Stomach (tissue), 9 donors: ENCODE measurements around the gene PRM2. TPM values are rescaled to one million over a fixed set of nuclear protein-coding genes. Genes with fewer than 3 reads are reported as not detected.
A peak's percentile ranks its signal among the peaks of the same experiment; 100 is the strongest.

Experiments
- DNase-seq, 2 donors: peaks; one replicate each; pipeline versions ENCODE4 v3.0.0 to v3.0.0-alpha.2; 2013 to 2019
- H3K27ac ChIP-seq, 5 donors: fragments of 200-600 bp in 4 of 5; sonication (generic) in 4 of 5; one replicate each; pipeline ENCODE4 v1.5.1; 2013 to 2019; ENCODE audit warnings: mild to moderate bottlenecking in 1 of 5, moderate library complexity in 1 of 5
- H3K27me3 ChIP-seq, 3 donors: fragments of 200-600 bp; sonication (generic); one replicate each; pipeline ENCODE4 v1.5.1; 2017 to 2019; ENCODE audit warnings: mixed run types in 1 of 3
- H3K36me3 ChIP-seq, 4 donors: fragments of 200-600 bp; sonication (generic); 1 replicate in 3 of 4; 2 replicates in 1 of 4; pipeline ENCODE4 v1.5.1; 2016 to 2019
- H3K4me1 ChIP-seq, 4 donors: fragments of 200-600 bp; sonication (generic); one replicate each; pipeline ENCODE4 v1.5.1; 2016 to 2019
- H3K4me3 ChIP-seq, 4 donors: fragments of 200-600 bp; sonication (generic) in 3 of 4; one replicate each; pipeline ENCODE4 v1.5.1; 2016 to 2019; ENCODE audit warnings: mild to moderate bottlenecking in 1 of 4
- H3K9me3 ChIP-seq, 4 donors: fragments of 200-600 bp; sonication (generic); one replicate each; pipeline ENCODE4 v1.5.1; 2016 to 2019
- CTCF ChIP-seq, 7 experiments: fragments of 450-650 bp in 4 of 7; fragments of 200-600 bp in 3 of 7; sonication (generic) in 3 of 7; IDR thresholded peaks; one replicate each; pipeline ENCODE4 v1.5.1; 2016 to 2019; ENCODE audit warnings: antibody characterized with exemption in 7 of 7, control low read depth in 2 of 7, mild to moderate bottlenecking in 1 of 7
- EP300 ChIP-seq: sonication (generic); formaldehyde crosslinking; IDR thresholded peaks from one replicate; pipeline ENCODE4 v1.6.1; 2017; ENCODE audit warnings: antibody characterized with exemption
- POLR2A ChIP-seq, 4 donors: fragments of 450-650 bp; IDR thresholded peaks; one replicate each; pipeline ENCODE4 v1.6.1; 2016; ENCODE audit warnings: antibody characterized with exemption in 4 of 4, control low read depth in 2 of 4, mild to moderate bottlenecking in 1 of 4, moderate library complexity in 1 of 4
- POLR2AphosphoS5 ChIP-seq, 3 donors: sonication (generic); formaldehyde crosslinking; IDR thresholded peaks; one replicate each; pipeline ENCODE4 v1.6.1; 2016; ENCODE audit warnings: antibody characterized with exemption in 3 of 3
- WGBS, 5 donors: extraction: QIAGEN DNeasy Blood & Tissue Kit in 3 of 5; methylation state at CpG; one replicate each; pipeline versions ENCODE4 v1.1.5 to v1.1.7; 2013 to 2018; 5-methylcytosine and 5-hydroxymethylcytosine counted together
- intact Hi-C: fragments of 100-400 bp; cut with DNase I; formaldehyde crosslinking; loops from one replicate; pipeline ENCODE4 v1.15.1; 2023; ENCODE audit warnings: low total_unique reads
- polyA plus RNA-seq, 3 donors: library from polyadenylated mRNA; stranded (reverse); fragments of 200-250 nt; gene quantifications; one replicate each; pipeline ENCODE4 v1.2.3, GENCODE V29; 2013
- total RNA-seq, 5 donors: library from RNA; depleted of rRNA; stranded (reverse); fragments of >200 nt; gene quantifications; one replicate each; pipeline versions ENCODE4 v1.1.0 to v1.2.3, GENCODE V29; 2014 to 2016
- donor health status: healthy with polysubstance abuse.
- donor health status: Bipolar disorder and iron deficiency.
- donor health status: healthy.

The PRM2 gene
- total and polyA plus RNA-seq, 8 donors, result not detected

- WGBS, 5 donors, result 77 to 87% (median 78%) methylated on average over 10 of the region's 10 CpGs
- no peaks in the 10 kb centered on the region for H3K27me3 ChIP-seq
- H3K4me3 ChIP-seq, result peak overlapping the region in 1 of 4 donors; percentile 4
- no peak for DNase-seq
- H3K4me1 ChIP-seq, result peaks cover 0 to 18% (median 8%) of the 10 kb centered on the region in 4 donors
- peak overlapping the region in 1 of 5 donors; percentile 13 for H3K27ac ChIP-seq
- no peaks in the 10 kb centered on the region for H3K36me3 ChIP-seq
- TF ChIP-seq POLR2A (IDR thresholded peaks at IDR 0.05) (no peak), CTCF (IDR thresholded peaks at IDR 0.05) (no peak), EP300 (no peak), POLR2AphosphoS5 (IDR thresholded peaks at IDR 0.05) (no peak)
- intact Hi-C loops, result no loop called here
- H3K9me3 ChIP-seq, result no peaks in the 10 kb centered on the region
Observed at GRCh38 chr16:11239644-11240632, 36.3 kb downstream of the PRM2 start.

DNA sequence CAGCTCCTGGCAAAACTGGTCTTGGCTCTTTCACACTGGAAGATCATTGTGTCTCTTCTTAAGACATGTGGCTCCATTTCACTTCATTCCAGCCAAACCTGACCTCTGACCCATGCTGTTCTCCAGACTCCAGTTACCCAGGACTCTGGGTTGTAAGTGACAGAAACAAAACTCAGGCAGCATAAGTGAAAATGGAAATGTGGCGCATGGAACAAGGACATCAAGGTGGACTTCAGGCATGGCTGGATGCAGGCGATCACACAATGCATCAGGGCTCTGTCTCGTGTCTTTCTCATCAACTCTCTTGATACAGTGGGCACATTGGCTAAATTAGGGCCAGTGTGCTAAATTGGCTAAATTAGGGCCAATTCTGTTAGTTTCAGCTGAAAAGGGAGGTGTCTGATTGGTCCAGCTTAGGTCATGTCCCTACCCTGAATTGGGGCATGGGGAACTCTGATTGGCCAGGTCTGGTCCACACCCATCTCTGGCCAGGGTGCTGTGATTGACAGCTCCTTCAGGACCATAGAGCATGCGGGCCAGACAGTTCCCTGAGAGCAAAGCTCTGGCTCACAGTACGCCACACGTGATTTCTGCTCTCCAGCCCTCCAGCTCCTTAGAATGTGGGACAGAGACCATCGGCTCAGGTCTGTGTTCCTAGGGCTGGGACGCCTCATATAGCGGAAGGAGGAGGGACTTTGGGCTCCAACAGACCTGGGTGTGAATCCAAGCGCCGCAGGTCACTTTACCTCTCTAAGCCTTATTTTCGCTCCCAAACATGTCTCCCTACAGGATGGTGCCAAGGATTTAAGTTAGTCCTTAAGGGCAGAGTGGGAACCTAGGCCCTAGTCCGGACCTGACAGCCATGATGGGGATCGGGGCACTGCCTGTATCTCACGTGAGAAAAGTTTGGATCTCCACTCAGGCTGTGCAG lies 37.7 kb downstream of the PRM2 start:
- no peaks in the 10 kb centered on the region for H3K9me3 ChIP-seq
- H3K36me3 ChIP-seq, result no peaks in the 10 kb centered on the region
- H3K27ac ChIP-seq, result no peak overlapping the region
- no peaks in the 10 kb centered on the region for H3K27me3 ChIP-seq
- TF ChIP-seq POLR2AphosphoS5 (IDR thresholded peaks at IDR 0.05) (no peak), CTCF (IDR thresholded peaks at IDR 0.05) (no peak), POLR2A (IDR thresholded peaks at IDR 0.05) (no peak), EP300 (no peak)
- H3K4me1 ChIP-seq, result peaks cover 0 to 19% (median 8%) of the 10 kb centered on the region in 4 donors
- 93 to 98% (median 96%) methylated on average over 14 to 15 of the region's 15 CpGs for WGBS, 5 donors
- DNase-seq, result no peak
- intact Hi-C loops, result no loop called here
- H3K4me3 ChIP-seq, result no peak overlapping the region

DNA sequence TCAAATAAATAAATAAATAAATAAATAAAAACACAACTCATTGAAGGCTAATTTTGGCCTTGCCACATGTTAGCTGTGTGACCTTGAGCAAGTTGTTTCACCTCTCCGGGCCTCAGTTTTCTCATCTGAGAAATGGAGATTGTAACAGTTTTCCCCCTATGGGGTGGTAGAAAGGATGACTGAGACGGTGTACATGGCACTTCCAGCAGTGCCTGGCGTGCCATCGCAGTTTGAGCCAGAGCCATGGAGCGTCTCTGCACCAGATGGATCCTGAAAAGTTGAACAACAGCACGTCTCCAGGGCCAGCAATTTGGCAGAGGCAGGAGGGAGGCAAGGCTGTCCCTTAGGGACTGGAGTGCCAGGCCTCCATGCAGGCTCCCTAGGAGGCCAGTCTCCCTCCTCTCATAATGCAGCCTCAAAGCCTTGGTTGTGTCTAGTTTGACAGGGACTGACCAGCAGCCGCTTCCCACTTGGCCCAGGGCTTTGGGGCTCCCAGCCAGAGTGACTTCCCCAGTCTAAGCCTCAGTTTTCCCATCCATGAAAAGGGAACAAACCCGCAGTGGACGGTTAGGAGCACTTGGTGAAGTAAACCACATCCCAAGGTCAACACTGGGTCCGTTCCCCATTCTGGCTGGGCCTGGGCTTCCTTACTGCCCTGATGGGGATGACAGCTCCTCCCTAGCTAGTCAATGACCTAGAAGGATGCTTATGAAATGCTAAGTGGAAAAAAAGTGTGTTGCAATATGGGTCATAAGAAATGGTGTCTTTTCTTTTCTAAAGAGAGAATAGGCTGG lies 39.6 kb downstream of the PRM2 start:
- intact Hi-C loops, result no loop called here
- H3K4me3 ChIP-seq, result no peak overlapping the region
- H3K36me3 ChIP-seq, result no peaks in the 10 kb centered on the region
- TF ChIP-seq EP300 (no peak), CTCF (IDR thresholded peaks at IDR 0.05) (no peak), POLR2AphosphoS5 (IDR thresholded peaks at IDR 0.05) (no peak), POLR2A (IDR thresholded peaks at IDR 0.05) (no peak)
- H3K27ac ChIP-seq, result no peak overlapping the region
- WGBS, 5 donors, result 80 to 89% (median 87%) methylated on average over 9 to 10 of the region's 10 CpGs
- no peak for DNase-seq
- H3K9me3 ChIP-seq, result no peaks in the 10 kb centered on the region
- no peaks in the 10 kb centered on the region for H3K27me3 ChIP-seq
- H3K4me1 ChIP-seq, result peaks cover 8 to 30% (median 18%) of the 10 kb centered on the region in 4 donors

DNA sequence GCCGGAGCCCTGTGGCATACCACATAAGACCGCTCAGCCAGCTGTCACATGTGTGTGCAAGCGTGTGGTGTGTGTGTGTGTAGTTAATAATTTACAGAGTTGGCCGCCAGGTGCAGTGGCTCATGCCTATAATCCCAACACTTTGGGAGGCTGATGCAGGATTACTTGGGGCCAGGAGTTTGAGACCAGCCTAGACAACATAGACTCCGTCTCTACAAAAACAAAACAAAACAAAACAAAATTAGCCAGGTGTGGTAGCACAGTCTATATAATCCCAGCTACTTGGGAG lies 40.6 kb downstream of the PRM2 start:
- peak; percentile 64 to 78 for DNase-seq
- Histone ChIP-seq H3K4me1 (peaks cover 8 to 25% (median 14%) of the 10 kb centered on the region in 4 donors), H3K36me3 (no peaks in the 10 kb centered on the region), H3K4me3 (no peak overlapping the region), H3K27ac (peak overlapping the region in 1 of 5 donors; percentile 14), H3K27me3 (no peaks in the 10 kb centered on the region), H3K9me3 (no peaks in the 10 kb centered on the region)
- intact Hi-C loops, result no loop called here
- TF ChIP-seq CTCF (IDR thresholded peaks at IDR 0.05) (no peak), POLR2AphosphoS5 (IDR thresholded peaks at IDR 0.05) (no peak), POLR2A (IDR thresholded peaks at IDR 0.05) (no peak), EP300 (no peak)
- 36 to 64% (median 46%) methylated on average over 5 of the region's 5 CpGs for WGBS, 5 donors
